ENCODE measurements around the gene ABHD5.

ABHD5 gene

DNA sequence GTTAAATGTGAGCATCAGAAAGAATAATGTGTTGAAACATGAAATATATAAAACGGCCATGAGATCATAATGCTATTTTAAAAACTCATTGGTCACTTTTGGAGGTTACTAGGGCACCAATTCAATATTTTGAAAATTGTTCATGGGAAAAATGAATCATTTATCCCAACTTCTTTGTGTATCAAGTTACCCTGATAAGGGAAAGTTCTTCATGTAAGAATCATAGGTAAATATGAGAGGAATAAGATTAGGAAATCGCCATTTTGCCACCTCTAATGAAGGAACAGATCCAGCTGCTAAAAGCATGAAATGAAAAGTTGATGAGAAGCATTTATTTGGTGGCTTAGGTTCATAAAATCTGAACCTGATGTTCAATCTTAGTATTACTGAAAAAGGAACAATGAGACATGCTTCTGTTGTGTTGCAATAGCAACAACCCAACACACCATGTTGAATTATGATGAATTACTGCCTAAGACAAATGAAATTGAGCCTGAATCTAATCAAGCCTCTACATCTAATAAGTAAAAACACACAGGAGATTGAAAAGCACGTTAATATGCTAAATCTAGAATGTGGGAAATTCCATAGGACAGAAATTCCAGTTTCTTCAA, 32.5 kb downstream of the ABHD5 start:
- DNase-seq (ENCODE audit: low spot score) = no peak

DNA sequence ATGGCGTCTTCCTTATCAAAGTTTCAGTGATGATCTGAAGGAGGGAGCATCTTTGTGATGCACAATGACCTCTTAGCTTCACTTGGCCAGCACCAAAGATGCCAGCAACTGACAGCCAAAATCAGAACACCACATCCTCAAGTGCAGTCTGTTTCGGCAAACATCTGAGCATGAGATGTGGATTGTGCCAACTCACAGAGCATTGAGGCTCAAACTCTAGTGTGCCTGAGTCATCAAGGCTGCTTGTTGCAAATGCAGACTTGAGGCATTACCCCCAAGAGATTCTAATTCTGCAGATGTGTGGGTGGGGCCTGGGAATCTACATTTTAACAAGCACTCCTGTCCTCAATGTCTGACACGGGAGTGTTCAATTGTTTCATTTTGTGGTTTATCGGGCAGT, 35.8 kb downstream of the ABHD5 start:
- no peak for DNase-seq (ENCODE audit: low spot score)

DNA sequence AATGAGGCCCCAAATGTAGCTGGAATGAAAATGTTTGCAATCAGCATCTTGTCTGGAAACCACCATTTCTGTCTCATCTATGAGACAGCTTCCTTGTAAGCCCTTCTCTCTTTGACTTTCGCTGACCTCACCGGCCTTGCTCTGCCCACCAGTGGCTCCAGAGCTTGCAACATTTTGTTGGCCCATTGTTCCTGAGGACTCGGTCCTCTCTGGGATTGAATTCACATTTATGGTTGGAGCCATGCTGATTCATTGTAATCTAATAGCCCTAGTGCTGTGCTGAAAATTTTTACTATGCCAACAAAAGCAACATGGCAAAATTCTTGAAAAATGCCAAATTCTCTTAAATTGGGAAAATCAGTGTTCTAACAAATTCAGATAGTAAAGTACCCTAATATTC, 37.2 kb downstream of the ABHD5 start:
- no peak for DNase-seq (ENCODE audit: low spot score)

DNA sequence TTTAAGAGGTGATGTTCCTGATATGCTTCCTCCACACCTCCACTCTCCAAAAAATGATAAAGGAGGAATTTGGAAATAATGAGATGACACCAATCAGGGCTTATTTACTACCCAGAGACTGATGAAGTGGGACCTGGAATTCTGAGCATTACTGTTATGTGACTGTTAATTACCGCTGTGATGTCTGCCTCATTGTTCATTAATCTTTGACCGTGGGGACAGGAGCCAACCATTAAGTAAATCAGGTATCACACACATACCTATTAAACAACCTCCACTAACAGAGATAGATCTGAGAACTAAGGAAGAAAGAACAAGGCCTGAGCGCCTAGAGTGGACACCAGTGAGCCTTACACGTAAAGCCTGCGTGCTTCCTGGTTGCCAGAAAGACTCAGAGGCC, 37.7 kb downstream of the ABHD5 start:
- DNase-seq (ENCODE audit: low spot score) = no peak

DNA sequence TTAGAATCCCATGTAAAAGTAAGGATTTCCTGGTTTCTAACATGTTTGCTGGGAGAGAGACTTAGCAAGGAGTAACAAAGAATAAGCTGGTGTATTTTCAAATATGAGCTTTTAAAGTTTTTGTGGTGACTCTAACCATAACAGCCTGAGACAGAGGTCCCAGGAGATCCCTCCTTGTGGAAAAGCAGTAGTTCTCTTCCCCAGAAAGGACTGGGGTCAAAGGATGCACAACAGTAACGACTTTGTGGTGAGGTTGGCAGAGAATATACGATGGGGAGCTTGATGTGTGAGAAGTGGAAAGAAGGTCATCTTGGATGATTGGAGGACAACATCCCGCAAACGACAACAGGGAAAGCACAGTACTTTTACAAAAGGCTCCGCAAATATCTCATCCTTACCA, 38.2 kb downstream of the ABHD5 start:
- DNase-seq (ENCODE audit: low spot score) = no peak

DNA sequence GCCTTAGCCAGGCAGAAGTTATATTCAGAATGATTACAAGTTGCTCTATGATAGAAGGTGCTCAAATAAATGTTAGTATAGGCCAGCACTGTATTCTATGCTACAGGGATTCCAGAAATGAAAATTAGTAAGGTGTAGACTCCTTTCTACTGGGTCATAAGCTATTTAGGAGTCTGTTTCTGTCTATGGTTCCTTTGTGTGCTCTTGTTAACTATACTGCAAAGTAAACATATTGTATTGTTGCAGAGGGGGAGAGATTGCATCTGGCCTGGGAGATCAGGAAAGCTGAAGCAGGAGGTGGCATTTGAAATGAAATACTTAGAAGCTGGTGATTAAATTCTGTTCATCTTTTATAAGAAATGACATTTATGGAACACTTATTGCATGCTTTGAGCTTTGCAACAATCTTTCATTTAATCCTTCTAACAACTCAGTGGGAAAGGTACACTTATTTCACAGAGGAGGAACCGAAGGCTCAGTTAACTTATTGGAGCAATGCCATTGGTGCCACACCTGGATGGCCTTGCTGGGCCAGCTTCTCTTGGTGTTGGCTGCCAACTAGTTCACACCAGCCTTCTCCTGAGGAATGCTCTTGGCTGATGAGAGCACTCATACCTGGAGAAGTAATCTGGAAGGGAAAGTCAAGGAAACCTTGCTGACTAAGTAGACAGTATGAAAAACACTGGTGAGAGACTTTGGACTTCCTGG, 39.1 kb downstream of the ABHD5 start:
- DNase-seq (ENCODE audit: low spot score) = no peak

DNA sequence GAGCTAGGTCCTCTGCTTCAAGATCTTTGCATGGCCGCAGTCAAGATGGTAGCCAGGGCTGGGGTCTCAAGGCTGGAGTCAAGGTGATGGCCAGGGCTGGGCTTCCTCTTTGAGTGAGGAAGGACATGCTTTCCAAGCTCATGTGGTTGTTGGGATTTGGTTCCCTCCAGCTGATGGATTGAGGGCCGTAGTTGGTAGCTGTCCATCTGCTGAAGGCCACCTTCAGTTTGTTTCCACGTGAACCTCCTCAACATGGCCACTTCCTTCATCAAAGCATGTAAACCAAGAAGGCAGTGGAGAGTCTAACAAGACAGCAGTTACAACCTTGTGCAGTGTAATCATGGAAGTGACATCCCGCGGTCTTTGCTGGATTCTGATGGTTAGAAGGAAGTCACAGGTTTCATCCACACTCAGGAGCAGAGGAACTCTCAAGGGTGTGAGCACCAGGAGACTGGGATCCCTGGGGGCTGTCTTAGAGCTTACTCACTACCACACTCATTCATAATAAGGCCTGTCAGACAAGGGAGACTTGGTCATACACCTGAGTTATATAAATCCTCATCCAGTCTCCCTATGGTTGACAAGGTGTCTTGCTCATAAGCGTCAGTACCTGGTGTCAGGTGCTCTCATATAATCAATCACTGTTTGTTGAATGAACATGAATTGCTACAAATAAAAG, 42.1 kb downstream of the ABHD5 start:
- no peak for DNase-seq (ENCODE audit: low spot score)

DNA sequence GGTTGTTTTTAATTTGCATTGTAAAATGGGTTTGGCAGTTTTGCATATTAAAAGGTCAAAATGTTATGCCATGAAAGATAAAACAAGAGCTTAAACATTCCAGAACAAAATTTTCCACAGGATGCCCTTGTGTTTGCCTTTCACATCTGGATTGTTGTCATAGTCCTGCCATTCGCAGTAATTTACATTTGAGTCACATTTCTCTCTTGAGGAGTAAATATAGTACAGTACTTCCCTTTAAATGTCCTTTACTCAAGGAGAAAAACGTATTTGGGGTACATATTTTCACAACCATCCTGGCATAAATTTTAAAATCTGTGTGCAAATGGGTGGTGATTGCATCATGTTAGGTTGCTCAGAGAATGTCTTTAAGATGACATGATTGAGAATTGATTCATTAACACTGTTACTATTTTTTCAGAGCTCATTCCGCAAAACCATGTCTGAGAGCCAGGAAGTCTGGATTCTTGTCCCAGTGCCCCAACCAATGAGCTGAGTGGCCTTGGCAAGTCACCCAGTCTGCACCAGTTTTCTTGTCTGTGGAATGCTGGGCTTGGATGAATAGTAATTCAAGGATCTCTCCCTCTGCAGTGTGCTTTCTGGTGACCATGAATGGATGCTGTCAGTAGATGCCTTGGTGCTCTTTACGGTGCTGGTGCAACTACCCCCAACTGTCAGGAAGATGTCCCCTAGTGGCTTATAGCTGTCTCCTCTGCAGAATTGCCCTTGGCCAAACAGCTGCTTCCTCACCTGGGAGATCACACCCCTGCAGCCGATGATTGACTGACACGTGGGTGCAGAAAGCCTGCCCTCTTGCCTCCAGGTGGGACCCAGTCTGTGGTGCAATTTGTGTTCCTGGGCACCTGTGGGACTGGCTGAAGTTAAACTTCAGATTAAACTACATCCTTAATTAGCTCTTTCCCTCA, 43.0 kb downstream of the ABHD5 start:
- DNase-seq (ENCODE audit: low spot score) = peak; percentile 14

DNA sequence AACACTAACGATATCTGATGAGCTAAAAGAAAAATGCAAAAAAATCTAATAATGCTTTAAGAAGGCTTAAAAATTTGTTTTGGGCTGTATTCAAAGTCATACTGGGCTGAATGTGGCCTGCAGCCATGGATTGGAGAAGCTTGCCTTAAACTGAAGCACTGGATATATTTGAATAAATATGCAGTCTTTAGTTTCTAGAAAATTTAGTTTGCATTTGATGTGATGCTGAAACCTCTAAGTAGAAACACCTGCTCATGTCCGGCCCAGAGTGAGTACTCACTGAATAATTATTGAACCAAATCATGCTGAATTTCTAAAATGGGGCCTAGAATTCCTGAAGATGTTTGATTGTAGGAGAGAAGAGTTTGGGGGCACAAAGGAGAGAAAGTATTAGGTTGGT, 43.9 kb downstream of the ABHD5 start:
- DNase-seq (ENCODE audit: low spot score) = no peak

DNA sequence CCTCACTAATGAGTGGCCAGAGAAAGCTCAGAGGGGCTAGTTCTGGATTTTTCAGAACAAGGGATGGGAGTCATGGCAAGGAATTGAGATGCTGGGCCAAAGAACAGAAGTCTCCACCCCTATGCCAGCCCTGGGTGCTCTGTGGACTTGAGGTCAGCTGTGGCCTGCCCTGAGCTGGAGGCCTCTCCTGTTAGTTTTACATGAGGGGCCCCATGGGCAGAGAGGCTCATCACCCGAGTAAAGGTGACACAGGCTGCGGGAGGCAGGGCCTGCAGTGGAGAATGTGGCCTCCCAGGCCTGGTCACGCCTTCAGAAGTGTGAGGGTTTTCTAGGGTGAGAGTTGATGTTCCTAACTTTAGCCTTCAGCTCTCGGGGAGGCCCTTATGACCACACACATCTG, 44.9 kb downstream of the ABHD5 start:
- no peak for DNase-seq (ENCODE audit: low spot score)

DNA sequence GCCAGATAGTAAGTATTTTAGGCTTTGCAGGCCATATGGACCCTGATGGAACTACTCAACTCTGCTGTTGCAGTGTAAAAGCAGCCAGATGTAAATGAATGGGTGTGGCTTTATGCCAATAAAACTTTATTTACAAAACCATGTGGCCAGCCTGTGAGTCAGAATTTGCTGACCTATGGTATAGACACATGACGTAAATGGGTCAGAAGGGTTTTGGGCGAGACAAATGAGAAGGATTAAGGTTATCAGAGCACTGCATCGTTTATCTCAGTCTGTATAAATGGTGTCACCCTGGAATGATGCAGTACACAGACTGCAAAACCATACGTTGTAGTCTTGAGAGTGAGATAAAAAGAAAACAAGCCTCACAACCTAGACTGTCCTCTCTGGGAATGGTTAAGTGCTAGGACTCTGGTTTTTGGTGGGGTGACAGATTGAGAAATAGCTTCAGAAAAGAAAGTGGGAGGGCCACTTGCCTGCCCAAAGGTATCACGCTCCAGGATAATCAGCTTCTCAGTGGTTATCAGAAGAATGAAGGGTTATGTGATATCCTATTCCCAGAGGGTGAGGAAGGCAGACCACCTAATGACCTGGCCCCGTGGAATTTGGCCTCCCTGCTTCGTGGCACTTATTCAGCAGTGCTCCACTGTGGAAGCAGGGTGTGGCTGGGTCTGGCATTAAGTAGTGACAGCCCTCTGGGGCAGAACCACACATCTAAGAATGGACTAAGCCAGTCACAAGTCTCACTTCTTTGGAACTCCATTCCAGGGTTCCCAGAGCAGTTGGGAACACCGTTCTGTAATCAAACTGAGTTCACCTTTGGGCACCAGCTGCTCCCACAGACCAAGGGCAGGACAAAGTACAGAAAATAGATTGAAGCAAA, 46.1 kb downstream of the ABHD5 start:
- no peak for DNase-seq (ENCODE audit: low spot score)

DNA sequence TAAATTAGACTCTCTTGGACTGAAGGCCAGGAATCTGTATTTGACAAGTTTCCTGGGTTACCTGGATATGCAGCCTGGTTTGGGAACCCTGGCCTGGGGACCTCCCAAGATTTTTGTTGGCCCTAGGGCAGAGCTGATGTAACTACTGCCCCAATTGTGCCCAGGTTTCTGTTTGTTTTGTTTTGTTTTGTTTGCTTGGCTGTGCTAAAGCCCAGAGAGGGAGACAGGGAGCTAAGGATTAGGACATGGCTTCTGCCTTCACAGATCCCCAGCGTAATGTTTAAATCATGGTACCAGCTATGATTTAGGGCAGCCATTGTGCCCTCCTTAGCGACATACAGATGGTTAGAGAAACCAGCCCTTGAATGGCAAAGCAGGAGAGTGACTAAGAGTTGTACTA, 47.6 kb downstream of the ABHD5 start:
- no peak for DNase-seq (ENCODE audit: low spot score)

DNA sequence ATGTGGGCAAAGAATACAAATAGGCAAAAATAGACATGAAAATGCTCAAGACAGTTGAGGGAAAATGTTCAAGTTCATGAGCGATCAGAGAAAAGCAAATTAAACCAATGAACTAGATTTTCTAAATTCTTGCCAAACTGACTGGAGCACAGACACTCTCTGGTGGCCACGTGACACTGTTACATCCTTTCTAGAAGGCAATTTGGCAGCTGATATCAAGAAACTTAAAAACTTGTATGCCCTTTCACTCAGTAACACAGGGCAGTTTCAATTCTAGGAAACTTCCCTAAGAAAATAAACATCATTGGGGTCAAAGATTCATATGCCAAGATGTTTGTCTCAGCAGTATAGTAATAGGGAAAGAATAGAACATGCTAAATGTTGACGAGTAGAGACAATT, 52.2 kb downstream of the ABHD5 start:
- peak; percentile 14 for DNase-seq (ENCODE audit: low spot score)

DNA sequence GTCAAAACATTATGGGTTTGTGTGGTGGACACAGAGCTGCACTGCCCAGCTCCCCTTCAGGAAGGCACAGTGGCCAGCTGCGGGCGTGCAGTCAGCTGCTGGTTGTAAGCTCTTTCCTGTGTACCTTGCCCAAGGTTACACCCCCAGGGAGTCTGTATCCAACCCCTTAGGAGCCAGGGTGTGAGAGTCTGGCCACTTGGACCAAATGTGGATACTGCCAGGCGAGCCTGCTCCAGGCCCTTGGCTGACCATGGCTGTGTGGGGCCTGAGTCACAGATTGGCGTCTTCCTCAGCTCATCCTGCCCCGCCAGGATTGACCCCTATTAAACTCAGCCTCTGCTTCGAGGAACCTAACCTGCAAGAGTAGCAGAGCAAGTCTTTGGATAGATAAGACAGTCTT, 56.9 kb downstream of the ABHD5 start:
- no peak for DNase-seq (ENCODE audit: low spot score)

DNA sequence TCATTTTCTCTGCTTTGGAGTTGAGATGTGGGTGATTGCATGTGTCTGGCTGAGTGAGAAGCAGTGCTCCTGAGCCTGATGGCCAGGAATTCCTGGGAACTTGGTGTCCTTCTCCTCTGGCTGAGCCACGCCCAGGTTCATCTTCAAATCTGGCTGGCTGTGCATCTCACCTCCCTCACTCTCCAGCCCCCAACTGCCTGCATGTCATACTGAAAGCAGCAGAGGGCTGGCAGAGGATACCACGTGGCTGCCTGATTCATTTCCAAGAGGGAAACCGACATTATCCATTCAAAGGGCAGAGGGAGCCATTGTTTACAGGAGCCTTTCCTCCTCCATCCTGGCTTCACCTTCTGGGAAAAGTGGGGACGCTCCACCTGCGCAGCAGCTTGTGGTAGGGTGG, 57.4 kb downstream of the ABHD5 start:
- DNase-seq (ENCODE audit: low spot score) = peak; percentile 28

DNA sequence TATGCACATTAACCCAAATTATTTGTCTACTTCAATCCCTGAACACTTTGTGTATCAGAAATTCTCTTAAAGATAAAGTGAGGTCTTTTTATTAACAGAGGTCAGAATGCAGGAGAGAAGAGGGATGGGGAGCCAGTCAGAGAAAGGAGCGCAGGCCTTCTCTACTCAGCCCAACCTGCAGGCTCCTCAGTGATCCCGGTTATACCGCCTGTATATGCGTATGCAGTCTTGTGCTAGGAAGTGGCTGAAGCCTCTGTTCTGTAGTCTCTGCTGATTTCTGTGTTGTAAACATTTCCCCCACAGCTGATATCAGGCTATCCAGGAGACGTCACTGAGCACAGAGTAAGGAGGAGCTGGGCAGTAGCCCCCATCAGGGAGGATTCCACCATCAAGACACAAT, 57.9 kb downstream of the ABHD5 start:
- no peak for DNase-seq (ENCODE audit: low spot score)

DNA sequence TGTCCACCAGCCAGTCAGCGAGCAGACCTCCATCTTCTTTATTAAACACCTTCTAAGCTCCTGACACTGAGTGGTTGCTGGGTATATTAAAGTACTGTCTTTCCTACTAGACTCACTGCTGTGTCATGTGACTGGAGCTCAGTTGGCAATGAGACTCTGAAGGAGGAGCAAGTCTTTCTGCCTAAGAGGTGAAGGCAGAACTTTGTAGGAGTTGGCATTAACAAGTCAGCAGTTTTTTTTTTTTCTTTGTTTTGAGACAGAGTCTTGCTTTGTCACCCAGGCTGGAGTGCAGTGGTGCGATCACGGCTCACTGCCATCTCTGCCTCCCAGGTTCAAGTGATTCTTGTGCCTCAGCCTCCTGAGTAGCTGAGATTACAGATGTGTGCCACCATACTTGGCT, 62.2 kb downstream of the ABHD5 start:
- no peak for DNase-seq (ENCODE audit: low spot score)

DNA sequence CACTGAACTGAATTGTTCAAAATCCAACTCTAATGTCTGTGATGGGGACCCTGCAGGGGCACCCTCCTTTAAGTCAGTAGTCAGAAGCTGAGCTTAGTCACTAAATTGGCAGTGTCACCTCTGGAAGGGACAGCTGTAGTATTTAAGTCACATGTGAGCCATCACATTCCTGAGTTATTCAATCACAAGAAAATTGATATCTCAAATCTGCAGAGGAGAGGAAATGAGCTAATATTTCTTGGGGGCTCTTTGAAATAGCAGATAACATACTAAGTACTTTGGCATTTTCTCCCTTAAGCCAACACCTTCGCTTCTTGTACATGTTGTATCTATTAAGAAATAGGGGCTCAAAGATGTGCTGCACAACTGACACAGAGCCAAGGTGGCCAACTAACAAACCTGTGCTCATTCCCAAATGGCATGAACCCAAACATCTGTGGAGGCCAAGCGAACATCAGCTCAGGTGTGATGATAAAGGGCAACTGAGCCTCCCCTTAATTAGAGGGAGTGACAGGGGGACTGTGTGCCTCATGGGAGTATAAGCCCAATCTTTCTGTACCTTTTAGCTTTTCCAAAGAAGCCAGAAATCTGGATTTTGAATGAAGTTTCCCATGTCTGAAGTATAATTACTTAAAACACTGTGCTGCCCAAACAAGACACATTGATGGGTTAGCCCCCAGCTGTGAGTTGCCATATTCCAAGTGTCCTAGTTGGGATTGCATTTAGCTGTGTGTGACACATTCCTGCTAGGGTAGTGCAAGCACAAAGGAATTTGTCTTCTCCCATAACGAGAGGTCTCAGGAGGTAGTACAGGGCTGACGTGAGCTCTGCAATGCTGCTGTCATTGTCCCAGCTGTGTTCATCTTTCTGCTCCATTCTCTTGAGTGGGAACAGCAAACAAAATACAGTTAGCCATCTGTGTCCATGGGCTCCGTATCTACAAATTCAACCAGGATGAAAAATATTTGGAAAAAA, 63.3 kb downstream of the ABHD5 start:
- DNase-seq (ENCODE audit: low spot score) = no peak

DNA sequence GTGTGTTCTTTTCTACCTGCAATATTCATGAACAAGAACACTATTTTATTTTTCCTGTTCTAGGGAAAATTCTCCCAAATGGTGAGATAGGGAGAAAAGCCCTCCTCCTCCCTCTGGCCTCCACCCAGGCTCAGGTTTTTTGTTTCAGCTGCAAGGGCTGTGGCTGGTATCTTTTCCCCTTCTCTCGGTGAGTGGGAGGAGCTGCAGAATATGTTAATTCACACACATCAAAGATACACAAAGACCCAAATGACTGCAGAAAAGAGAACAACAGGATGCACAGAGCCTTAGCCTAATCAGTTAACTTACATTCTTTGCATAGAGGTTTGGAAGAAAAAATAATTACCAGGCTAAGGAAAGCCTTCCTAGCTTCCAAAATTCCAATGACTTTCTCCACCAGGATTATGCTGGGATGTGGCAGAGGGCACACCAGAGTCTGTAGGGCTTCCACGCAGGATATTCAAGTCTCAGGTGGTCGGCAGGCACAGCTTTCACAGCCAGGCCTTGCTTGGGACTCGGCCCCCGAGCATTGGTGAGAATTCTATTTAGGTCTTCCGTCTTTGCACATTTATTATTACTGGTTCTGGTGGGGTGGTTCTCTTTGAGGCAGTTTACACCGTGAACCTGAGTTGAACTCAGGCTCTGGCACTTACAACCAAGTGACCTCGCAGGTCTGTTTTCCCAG, 64.9 kb downstream of the ABHD5 start:
- no peak for DNase-seq (ENCODE audit: low spot score)
